Pancreas (tissue), 10 donors: ENCODE results near the gene UBTD2. TPM values are rescaled to one million over a fixed set of nuclear protein-coding genes. Genes with fewer than 3 reads are reported as not detected.

Experiments used
- ATAC-seq, 4 donors: fragments of 200-7000 bp; cut with Tn5 transposase; one replicate each; pipeline versions ENCODE4 v1.8.0 to v1.9.1; 2020; ENCODE audit warnings: mild to moderate bottlenecking in 4 of 4, moderate library complexity in 4 of 4
- DNase-seq, 6 donors: peaks; one replicate each; pipeline ENCODE4 v3.0.0-alpha.2; 2020
- FAIRE-seq: peaks from 2 replicates; lab custom pipeline; 2012; peaks lifted over from hg19 to GRCh38; lab: Jason Lieb, UNC
- H3K27ac ChIP-seq, 4 donors: fragments of 200-600 bp; sonication (generic); 1 replicate in 3 of 4; 2 replicates in 1 of 4; pipeline versions ENCODE4 v1.5.0 to v1.8.0; 2020
- H3K27me3 ChIP-seq, 4 donors: fragments of 200-600 bp; one replicate each; pipeline ENCODE4 v1.8.0; 2021
- H3K36me3 ChIP-seq, 3 donors: fragments of 200-600 bp; sonication (generic) in 1 of 3; one replicate each; pipeline versions ENCODE4 v1.5.0 to v1.8.0; 2020 to 2021
- H3K4me1 ChIP-seq, 3 donors: fragments of 200-600 bp; one replicate each; pipeline ENCODE4 v1.8.0; 2021
- H3K4me3 ChIP-seq, 4 donors: fragments of 200-600 bp; sonication (generic) in 2 of 4; one replicate each; pipeline versions ENCODE4 v1.5.0 to v1.8.0; 2020 to 2021
- H3K9me3 ChIP-seq, 4 donors: fragments of 200-600 bp; one replicate each; pipeline ENCODE4 v1.8.0; 2021
- WGBS, 2 donors: extraction: QIAGEN DNeasy Blood & Tissue Kit; methylation state at CpG; one replicate each; pipeline ENCODE4 v1.1.7; 2013; 5-methylcytosine and 5-hydroxymethylcytosine counted together
- intact Hi-C, 3 donors: fragments of 100-400 bp; cut with DNase I; formaldehyde crosslinking; loops; one replicate each; pipeline versions ENCODE4 v1.11.1 to v1.14.2; 2022
- polyA plus RNA-seq, 2 donors: library from polyadenylated mRNA; stranded (reverse); fragments of 200-250 nt; gene quantifications; one replicate each; pipeline ENCODE4 v1.2.3, GENCODE V29; 2013
- total RNA-seq, 6 donors: library from RNA; stranded (reverse); fragmentation: NEBNext Ultra II Directional in 4 of 6; extraction: Animal tissue kit (Norgen Biotek cat#: 25700) in 4 of 6; gene quantifications; one replicate each; pipeline versions ENCODE4 v1.2.1 to v1.2.4, GENCODE V29; 2021 to 2023
- TF ChIP-seq, protein P1 (sequence below), 4 donors: fragments of 200-600 bp; sonication (generic) in 3 of 4; IDR thresholded peaks; one replicate each; pipeline versions ENCODE4 v1.5.0 to v1.8.0; 2021; ENCODE audit warnings: antibody characterized with exemption in 4 of 4
- donor health status: healthy with polysubstance abuse.
- donor health status: DM: no; HTN: no; CAD: no; lungs with moderate emphysema.
- donor health status: DM: no; HTN: no; CAD: no.
- donor health status: control.
- donor health status: control.
- donor health status: Bipolar disorder and iron deficiency.
- donor health status: DM: yes; HTN: yes; CAD: no.
- donor health status: DM: no; HTN: no; CAD: no.
- donor health status: DM: no; HTN: no; CAD: no.
- donor health status: DM: yes; HTN: yes; CAD: no.

Gene UBTD2
- total and polyA plus RNA-seq, 8 donors: 4.5 to 12.9 (median 6.9) TPM

GRCh38 chr5:172267943-172268342, 15.6 kb downstream of the UBTD2 start:
- ATAC-seq (no peak), DNase-seq (no peak), FAIRE-seq (no peak)
- Histone ChIP-seq H3K9me3 (no peaks in the 10 kb centered on the region), H3K36me3 (no peaks in the 10 kb centered on the region), H3K4me1 (no peaks in the 10 kb centered on the region), H3K4me3 (no peak overlapping the region), H3K27me3 (no peaks in the 10 kb centered on the region), H3K27ac (no peak overlapping the region)
- WGBS, 2 donors: 62 to 73% methylated on average over 4 of the region's 4 CpGs
- TF ChIP-seq, protein P1, sequence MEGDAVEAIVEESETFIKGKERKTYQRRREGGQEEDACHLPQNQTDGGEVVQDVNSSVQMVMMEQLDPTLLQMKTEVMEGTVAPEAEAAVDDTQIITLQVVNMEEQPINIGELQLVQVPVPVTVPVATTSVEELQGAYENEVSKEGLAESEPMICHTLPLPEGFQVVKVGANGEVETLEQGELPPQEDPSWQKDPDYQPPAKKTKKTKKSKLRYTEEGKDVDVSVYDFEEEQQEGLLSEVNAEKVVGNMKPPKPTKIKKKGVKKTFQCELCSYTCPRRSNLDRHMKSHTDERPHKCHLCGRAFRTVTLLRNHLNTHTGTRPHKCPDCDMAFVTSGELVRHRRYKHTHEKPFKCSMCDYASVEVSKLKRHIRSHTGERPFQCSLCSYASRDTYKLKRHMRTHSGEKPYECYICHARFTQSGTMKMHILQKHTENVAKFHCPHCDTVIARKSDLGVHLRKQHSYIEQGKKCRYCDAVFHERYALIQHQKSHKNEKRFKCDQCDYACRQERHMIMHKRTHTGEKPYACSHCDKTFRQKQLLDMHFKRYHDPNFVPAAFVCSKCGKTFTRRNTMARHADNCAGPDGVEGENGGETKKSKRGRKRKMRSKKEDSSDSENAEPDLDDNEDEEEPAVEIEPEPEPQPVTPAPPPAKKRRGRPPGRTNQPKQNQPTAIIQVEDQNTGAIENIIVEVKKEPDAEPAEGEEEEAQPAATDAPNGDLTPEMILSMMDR (IDR thresholded peaks at IDR 0.05): no peak
- intact Hi-C loops: no loop called here

GRCh38 chr5:172266676-172267092, 16.9 kb downstream of the UBTD2 start:
- FAIRE-seq (no peak), DNase-seq (no peak), ATAC-seq (peak in 3 of 4 donors; percentile 31 to 58 (median 50))
- Histone ChIP-seq H3K27me3 (no peaks in the 10 kb centered on the region), H3K4me3 (no peak overlapping the region), H3K4me1 (no peaks in the 10 kb centered on the region), H3K36me3 (no peaks in the 10 kb centered on the region), H3K9me3 (no peaks in the 10 kb centered on the region), H3K27ac (no peak overlapping the region)
- TF ChIP-seq, protein P1 (IDR thresholded peaks at IDR 0.05): no peak
- intact Hi-C loops: no loop called here
- WGBS, 2 donors: 68% methylated on average over 4 of the region's 4 CpGs

DNA sequence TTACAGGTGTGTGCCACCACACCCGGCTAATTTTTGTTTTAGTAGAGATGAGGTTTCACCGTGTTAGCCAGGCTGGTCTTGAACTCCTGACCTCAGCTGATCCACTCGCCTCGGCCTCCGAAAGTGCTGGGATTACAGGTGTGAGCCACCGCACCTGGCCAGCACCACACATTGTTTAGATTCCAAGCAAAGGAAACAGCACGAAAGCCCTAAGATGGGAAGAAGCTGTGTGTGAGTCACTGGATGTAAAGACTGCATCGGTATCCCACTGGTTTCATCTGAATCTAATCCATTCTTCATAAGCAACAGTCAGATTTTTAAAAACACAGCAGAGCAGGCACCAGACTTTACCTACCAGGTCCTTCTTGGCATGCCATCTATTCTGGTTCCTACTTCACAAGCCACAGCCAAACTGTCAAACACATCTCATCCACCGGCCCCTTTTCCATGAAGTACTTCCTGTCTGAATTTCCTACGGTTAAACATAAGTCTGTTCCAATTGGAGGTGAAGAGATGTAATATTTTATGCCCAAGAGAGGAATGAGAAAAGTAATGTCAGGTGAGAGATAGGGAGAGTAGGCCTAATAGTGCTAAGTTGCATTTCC, 17.4 kb downstream of the UBTD2 start:
- intact Hi-C loops: no loop called here
- H3K27ac ChIP-seq: no peak overlapping the region
- H3K27me3 ChIP-seq: no peaks in the 10 kb centered on the region
- H3K4me3 ChIP-seq: no peak overlapping the region
- DNase-seq (no peak), FAIRE-seq (no peak), ATAC-seq (peak in 2 of 4 donors; percentile 15 to 40)
- H3K4me1 ChIP-seq: no peaks in the 10 kb centered on the region
- TF ChIP-seq, protein P1 (IDR thresholded peaks at IDR 0.05): no peak
- WGBS, 2 donors: 64 to 82% methylated on average over 10 of the region's 10 CpGs
- H3K36me3 ChIP-seq: no peaks in the 10 kb centered on the region
- no peaks in the 10 kb centered on the region for H3K9me3 ChIP-seq

DNA sequence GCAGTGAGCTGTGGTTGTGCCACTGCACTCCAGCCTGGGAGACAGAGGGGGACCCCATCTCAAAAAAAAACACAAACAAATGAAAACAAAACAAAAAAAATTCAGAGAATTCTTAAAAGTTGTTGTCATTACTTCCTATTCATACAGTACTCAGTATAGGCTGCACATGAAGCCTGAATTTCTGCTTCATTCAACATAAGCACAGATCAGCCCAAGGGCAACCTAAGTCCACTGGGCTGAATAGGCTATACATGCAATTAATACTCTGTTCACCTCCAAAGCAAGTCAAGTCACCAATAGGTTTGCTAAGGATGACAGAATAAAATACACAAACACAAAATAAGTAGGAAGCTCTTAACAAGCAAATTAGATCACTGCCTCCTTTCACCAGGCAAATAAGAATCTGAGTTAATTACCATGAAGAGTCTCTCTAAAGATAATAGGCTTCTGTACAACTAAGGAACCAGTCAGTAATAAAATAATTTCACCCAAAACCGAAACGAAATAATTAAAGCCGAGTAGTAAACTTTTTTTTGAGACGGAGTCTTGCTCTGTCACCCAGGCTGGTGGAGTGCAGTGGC, 18.7 kb downstream of the UBTD2 start:
- intact Hi-C loops: no loop called here

More for the DNA sequence above, 18.7 kb downstream of the UBTD2 start:
- Histone ChIP-seq H3K9me3 (no peaks in the 10 kb centered on the region), H3K27me3 (no peaks in the 10 kb centered on the region), H3K4me3 (no peak overlapping the region), H3K36me3 (no peaks in the 10 kb centered on the region), H3K4me1 (no peaks in the 10 kb centered on the region), H3K27ac (no peak overlapping the region)
- DNase-seq: no peak
- 87 to 91% methylated on average over 4 of the region's 4 CpGs for WGBS, 2 donors
- no peak for FAIRE-seq
- no peak for ATAC-seq
- TF ChIP-seq, protein P1 (IDR thresholded peaks at IDR 0.05): no peak
